Measurements from ENCODE around the gene TMIGD2.
"Not testable (repeated sequence)": the region's sequence is repeated elsewhere in the genome, so short reads cannot be mapped to it uniquely, and the experiment has no call there.

The TMIGD2 gene

GRCh38 chr19:4301590-4302242, 473 bp downstream of the TMIGD2 start:
- intact Hi-C loops (cut with DNase I), result no loop called here

GRCh38 chr19:4300589-4300988, 1.6 kb downstream of the TMIGD2 start:
- intact Hi-C loops (cut with DNase I), result no loop called here
- DNase-seq, result no peak

More at GRCh38 chr19:4301590-4302242, 473 bp downstream of the TMIGD2 start:
- no peak for DNase-seq

- intact Hi-C loops (cut with DNase I), result no loop called here
- DNase-seq, result no peak
Observed at GRCh38 chr19:4298810-4299550, 3.2 kb downstream of the TMIGD2 start.

- intact Hi-C loops (cut with DNase I), result no loop called here
- no peak for DNase-seq
Observed at GRCh38 chr19:4297901-4298809, 4.0 kb downstream of the TMIGD2 start.

- DNase-seq, result peak; percentile 38 to 90 (median 74)
- intact Hi-C loops (cut with DNase I), result no loop called here
Observed at GRCh38 chr19:4295972-4296771, 6.0 kb downstream of the TMIGD2 start.

- intact Hi-C loops (cut with DNase I), result no loop called here
- DNase-seq, result no peak
Observed at GRCh38 chr19:4294389-4294788, 7.8 kb downstream of the TMIGD2 start.

- intact Hi-C loops (cut with DNase I), result no loop called here
- DNase-seq, result no peak
Observed at GRCh38 chr19:4292515-4292914, 9.7 kb downstream of the TMIGD2 start.

GRCh38 chr19:4291184-4291732, 10.9 kb downstream of the TMIGD2 start:
- no peak for DNase-seq
- intact Hi-C loops (cut with DNase I), result no loop called here

GRCh38 chr19:4288091-4288777, 14.0 kb downstream of the TMIGD2 start:
- no peak for DNase-seq
- intact Hi-C loops (cut with DNase I), result no loop called here

- intact Hi-C loops (cut with DNase I), result not testable (repeated sequence)
Observed at GRCh38 chr19:4286141-4286540, 16.0 kb downstream of the TMIGD2 start.

GRCh38 chr19:4284974-4285373, 17.2 kb downstream of the TMIGD2 start:
- DNase-seq, result no peak
- intact Hi-C loops (cut with DNase I), result no loop called here

More at GRCh38 chr19:4286141-4286540, 16.0 kb downstream of the TMIGD2 start:
- not testable (repeated sequence) for DNase-seq

- DNase-seq, result no peak
- intact Hi-C loops (cut with DNase I), result no loop called here
Observed at GRCh38 chr19:4284176-4284958, 17.8 kb downstream of the TMIGD2 start.

GRCh38 chr19:4279530-4280422, 22.4 kb downstream of the TMIGD2 start:
- DNase-seq, result no peak

GRCh38 chr19:4279267-4279529, 23.0 kb downstream of the TMIGD2 start:
- no peak for DNase-seq
- intact Hi-C loops (cut with DNase I), result no loop called here

More at GRCh38 chr19:4279530-4280422, 22.4 kb downstream of the TMIGD2 start:
- intact Hi-C loops (cut with DNase I), result no loop called here

- peak in 1 of 42 donors; percentile 10 for DNase-seq
- intact Hi-C loops (cut with DNase I), result no loop called here
Observed at GRCh38 chr19:4278419-4279266, 23.5 kb downstream of the TMIGD2 start, which contains the start of gene SHD. Gene SHD, plus strand, starts transcription at chr19:4279266. Its CDS starts 798 bp downstream, at chr19:4280064.
